Lower leg skin (tissue), 4 donors: ENCODE measurements around the gene PMPCB. TPM values are rescaled to one million over a fixed set of nuclear protein-coding genes. Genes with fewer than 3 reads are reported as not detected.
"Not testable (repeated sequence)": the region's sequence is repeated elsewhere in the genome, so short reads cannot be mapped to it uniquely, and the experiment has no call there.

Source experiments
- DNase-seq, 2 donors: peaks; one replicate each; pipeline ENCODE4 v3.0.0-alpha.2; 2019; ENCODE audit warnings: low spot score in 2 of 2
- H3K4me3 ChIP-seq: fragments of 200-600 bp; sonication (generic); 2 replicates; pipeline ENCODE4 v1.5.1; 2017; ENCODE audit warnings: mild to moderate bottlenecking, low read depth; ENCODE audit not compliant: poor library complexity, severe bottlenecking
- POLR2A ChIP-seq, 2 donors: fragments of 450-650 bp; IDR thresholded peaks; one replicate each; pipeline ENCODE4 v1.6.1; 2016 to 2017; ENCODE audit warnings: antibody characterized with exemption in 2 of 2, mild to moderate bottlenecking in 1 of 2, moderate library complexity in 1 of 2
- WGBS, 2 donors: methylation state at CpG; one replicate each; pipeline ENCODE4 v1.1.5; 2018; 5-methylcytosine and 5-hydroxymethylcytosine counted together
- intact Hi-C: fragments of 100-400 bp; cut with DNase I; formaldehyde crosslinking; loops from one replicate; pipeline ENCODE4 v1.15.0; 2023; ENCODE audit warnings: low total_unique reads
- total RNA-seq, 4 donors: library from RNA; depleted of rRNA; stranded (reverse); fragments of >200 nt; gene quantifications; one replicate each; pipeline ENCODE4 v1.1.0, GENCODE V29; 2016
- TF ChIP-seq, protein P1 (sequence below), 3 donors: fragments of 450-650 bp; IDR thresholded peaks; one replicate each; pipeline ENCODE4 v1.5.1; 2016; ENCODE audit warnings: antibody characterized with exemption in 3 of 3, mild to moderate bottlenecking in 3 of 3, moderate library complexity in 2 of 3

PMPCB gene, protein sequence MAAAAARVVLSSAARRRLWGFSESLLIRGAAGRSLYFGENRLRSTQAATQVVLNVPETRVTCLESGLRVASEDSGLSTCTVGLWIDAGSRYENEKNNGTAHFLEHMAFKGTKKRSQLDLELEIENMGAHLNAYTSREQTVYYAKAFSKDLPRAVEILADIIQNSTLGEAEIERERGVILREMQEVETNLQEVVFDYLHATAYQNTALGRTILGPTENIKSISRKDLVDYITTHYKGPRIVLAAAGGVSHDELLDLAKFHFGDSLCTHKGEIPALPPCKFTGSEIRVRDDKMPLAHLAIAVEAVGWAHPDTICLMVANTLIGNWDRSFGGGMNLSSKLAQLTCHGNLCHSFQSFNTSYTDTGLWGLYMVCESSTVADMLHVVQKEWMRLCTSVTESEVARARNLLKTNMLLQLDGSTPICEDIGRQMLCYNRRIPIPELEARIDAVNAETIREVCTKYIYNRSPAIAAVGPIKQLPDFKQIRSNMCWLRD
- 10 to 100 TPM; 43.3 to 49.5 (median 47.5) TPM for total RNA-seq

- intact Hi-C loops: no loop called here
- TF ChIP-seq, protein P1, sequence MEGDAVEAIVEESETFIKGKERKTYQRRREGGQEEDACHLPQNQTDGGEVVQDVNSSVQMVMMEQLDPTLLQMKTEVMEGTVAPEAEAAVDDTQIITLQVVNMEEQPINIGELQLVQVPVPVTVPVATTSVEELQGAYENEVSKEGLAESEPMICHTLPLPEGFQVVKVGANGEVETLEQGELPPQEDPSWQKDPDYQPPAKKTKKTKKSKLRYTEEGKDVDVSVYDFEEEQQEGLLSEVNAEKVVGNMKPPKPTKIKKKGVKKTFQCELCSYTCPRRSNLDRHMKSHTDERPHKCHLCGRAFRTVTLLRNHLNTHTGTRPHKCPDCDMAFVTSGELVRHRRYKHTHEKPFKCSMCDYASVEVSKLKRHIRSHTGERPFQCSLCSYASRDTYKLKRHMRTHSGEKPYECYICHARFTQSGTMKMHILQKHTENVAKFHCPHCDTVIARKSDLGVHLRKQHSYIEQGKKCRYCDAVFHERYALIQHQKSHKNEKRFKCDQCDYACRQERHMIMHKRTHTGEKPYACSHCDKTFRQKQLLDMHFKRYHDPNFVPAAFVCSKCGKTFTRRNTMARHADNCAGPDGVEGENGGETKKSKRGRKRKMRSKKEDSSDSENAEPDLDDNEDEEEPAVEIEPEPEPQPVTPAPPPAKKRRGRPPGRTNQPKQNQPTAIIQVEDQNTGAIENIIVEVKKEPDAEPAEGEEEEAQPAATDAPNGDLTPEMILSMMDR (IDR thresholded peaks at IDR 0.05): peak in 1 of 3 donors; percentile 96
- TF ChIP-seq POLR2A (IDR thresholded peaks at IDR 0.05): no peak
- 3% methylated on average over 23 to 47 of the region's 52 CpGs for WGBS, 2 donors
- DNase-seq: peak; percentile 97 to 99
- H3K4me3 ChIP-seq: peak within 1 kb of the TSS; percentile 92
Measured at GRCh38 chr7:103296901-103297836, at the start of gene PMPCB. TSS of gene PMPCB (plus strand) at chr7:103297435. CDS start at chr7:103297460, 25 bp downstream.

DNA sequence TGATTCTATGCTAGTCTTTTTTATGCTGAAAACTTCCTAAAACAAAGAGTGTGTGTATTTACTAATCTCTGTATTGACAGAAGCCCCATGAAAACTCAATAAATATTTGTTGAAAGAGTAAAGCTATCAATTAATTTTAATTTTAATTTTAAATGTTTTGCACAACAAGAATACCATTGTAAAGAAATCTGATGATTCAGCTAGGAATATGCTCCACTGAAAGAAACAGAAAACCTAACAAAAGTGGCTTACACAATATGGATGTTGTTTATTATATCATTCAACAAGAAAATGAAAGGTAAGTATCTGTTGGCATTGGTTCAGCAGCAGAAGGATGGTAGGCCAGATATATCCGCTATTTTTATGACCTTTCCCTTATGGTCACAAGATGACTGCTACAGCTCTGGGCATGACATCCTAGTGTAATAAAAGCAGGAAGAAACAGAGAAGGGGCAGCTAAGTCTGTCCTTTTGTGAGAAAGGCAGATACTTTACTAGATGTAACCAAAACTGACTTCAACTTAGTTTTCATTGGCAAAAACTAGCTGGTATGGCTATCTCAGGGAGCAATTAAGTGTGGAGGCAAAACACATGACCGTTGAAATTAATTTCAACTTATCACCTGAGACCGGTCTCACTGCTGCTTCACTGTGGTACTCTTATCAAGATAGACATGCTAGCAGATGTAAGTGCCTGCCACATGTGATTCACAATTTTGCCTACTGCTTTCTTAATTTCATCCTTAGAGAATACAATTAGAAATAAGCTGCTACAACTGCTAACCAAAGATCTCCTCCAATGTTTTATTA, 43.3 kb upstream of the PMPCB start:
- intact Hi-C loops, H3K4me3 ChIP-seq, DNase-seq: not testable (repeated sequence)
- WGBS, 2 donors: 67 to 72% methylated on average over 3 of the region's 3 CpGs

- H3K4me3 ChIP-seq, intact Hi-C loops, DNase-seq: not testable (repeated sequence)
- WGBS, 2 donors: 87 to 90% methylated on average over 2 of the region's 2 CpGs
Measured at GRCh38 chr7:103264054-103264453, 33.2 kb upstream of the PMPCB start.

- H3K4me3 ChIP-seq, DNase-seq, intact Hi-C loops: not testable (repeated sequence)
- WGBS, 2 donors: 35 to 41% methylated on average over 2 of the region's 2 CpGs
Measured at GRCh38 chr7:103266229-103266628, 31.0 kb upstream of the PMPCB start.

DNA sequence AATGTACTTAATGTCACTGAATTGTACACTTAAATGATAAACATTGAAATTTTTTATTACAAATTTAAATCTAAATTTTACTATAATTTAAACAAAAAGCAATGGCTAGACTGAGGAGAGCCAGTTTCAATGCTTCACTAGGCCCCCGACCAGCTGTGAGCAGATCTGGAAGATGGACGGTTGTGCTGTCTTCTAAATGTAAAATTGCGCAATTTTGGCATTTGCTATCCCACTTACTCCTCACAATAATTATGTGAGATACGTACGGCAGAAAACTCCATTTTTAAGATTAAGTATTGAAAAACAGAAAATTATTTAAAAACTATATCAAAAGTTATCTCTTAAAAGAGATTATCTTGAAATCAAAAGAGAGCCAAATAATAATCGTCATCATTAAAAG, 23.9 kb upstream of the PMPCB start:
- whole genome bisulfite sequencing, 2 donors: 91 to 92% methylated on average over 6 of the region's 6 CpGs
- intact Hi-C loops, DNase-seq, H3K4me3 ChIP-seq: not testable (repeated sequence)

DNA sequence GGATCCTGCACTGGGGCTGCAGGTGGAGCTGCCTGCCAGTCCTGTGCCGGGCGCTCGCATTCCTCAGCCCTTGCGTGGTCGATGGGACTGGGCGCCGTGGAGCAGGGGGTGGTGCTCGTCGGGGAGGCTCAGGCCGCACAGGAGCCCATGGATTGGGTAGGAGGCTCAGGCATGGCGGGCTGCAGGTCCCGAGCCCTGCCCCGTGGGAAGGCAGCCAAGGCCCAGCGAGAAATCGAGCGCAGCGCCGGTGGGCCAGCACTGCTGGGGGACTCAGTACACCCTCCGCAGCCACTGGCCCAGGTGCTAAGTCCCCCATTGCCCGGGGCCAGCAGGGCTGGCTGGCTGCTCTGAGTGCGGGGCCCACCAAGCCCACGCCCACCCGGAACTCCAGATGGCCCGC, 22.4 kb upstream of the PMPCB start:
- H3K4me3 ChIP-seq, intact Hi-C loops, DNase-seq: not testable (repeated sequence)
- WGBS, 2 donors: 97 to 99% methylated on average over 5 to 21 of the region's 24 CpGs

GRCh38 chr7:103278195-103278594, 19.0 kb upstream of the PMPCB start:
- H3K4me3 ChIP-seq, DNase-seq, intact Hi-C loops: not testable (repeated sequence)
- 86 to 87% methylated on average over 2 of the region's 2 CpGs for WGBS, 2 donors

DNA sequence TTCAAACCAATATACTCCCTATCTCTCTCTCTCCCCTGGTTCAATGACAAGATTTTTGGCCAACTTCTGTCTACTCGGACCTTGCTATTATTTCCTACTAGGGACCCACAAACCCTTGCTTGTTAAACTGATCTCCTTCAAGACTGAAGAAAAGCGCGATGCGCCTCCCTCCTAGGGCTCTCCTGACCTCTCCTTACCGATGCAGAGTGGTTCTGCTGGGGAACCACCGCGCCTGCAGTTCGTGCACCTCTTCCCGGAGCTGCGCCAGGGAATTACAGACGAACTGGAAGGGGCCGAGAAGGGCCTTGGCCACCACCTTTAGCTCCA, 17.6 kb upstream of the PMPCB start:
- WGBS, 2 donors: 1% methylated on average over 12 of the region's 12 CpGs
- intact Hi-C loops, DNase-seq: not testable (repeated sequence)
- peak overlapping the region; percentile 42 for H3K4me3 ChIP-seq

GRCh38 chr7:103279963-103280802, 17.1 kb upstream of the PMPCB start:
- 0 to 1% methylated on average over 51 to 65 of the region's 71 CpGs for WGBS, 2 donors
- intact Hi-C loops: not testable (repeated sequence)
- peak overlapping the region; percentile 42 for H3K4me3 ChIP-seq
- peak; percentile 34 to 89 for DNase-seq

DNA sequence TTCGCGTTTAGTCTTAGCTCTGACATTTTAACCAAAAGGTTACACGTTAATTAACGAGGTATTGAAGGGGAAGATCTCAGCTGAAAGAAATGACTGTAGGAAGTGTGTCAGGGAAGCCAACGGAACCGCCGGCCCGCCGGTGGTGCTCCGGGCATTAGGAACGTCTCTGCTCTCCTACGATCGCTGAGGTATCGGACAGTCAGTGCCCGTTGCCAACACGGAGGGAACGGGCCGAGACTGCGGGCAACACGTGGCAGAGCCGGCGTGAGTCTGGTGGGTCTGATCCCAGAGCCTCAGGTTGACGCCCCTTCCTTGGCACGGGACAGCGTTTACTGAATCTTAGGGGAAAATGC, 16.5 kb upstream of the PMPCB start:
- peak in 1 of 2 donors; percentile 84 for DNase-seq
- 0% methylated on average over 24 to 25 of the region's 25 CpGs for WGBS, 2 donors
- intact Hi-C loops: not testable (repeated sequence)
- H3K4me3 ChIP-seq: peak overlapping the region; percentile 42

DNA sequence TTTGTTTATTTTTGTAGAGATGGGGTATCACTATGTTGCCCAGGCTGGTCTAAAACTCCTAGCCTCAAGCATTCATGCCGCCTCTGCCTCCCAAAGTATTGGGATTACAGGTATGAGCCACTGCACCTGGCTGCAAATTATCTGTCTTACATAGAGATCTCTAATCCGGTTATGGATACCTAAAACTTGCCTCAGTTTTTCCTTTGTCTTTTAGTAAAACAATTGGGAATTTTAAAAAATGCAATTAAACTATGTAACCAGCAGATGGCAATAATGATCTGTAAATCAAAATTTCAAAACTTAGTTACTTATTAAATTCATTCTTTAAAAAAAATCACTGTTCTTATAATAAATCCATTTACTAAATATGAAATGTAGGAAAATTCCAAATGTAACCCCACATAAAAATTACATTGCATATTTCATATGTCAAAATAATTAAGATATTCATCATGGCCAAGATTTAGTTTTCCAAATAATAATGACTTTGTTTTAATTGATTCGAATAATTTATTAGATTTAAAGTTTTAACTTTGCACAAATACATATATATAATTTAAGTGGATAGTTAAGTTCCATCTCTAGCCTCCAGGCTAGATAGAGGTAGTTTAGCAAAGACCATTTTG, 14.3 kb upstream of the PMPCB start:
- H3K4me3 ChIP-seq, intact Hi-C loops, DNase-seq: not testable (repeated sequence)
- 39 to 41% methylated on average over 3 of the region's 3 CpGs for WGBS, 2 donors
